Coronary artery (tissue), 2 donors: Measurements from ENCODE around the gene SH3BP5L.

Source experiments
- DNase-seq: peaks from one replicate; pipeline ENCODE4 v3.0.0-alpha.2; 2017; ENCODE audit warnings: low spot score
- H3K27ac ChIP-seq, 2 donors: fragments of 200-600 bp; sonication (generic); one replicate each; pipeline ENCODE4 v1.5.1; 2016 to 2019
- H3K4me3 ChIP-seq: fragments of 200-600 bp; sonication (generic); 2 replicates; pipeline ENCODE4 v1.5.1; 2016; ENCODE audit warnings: mild to moderate bottlenecking, moderate library complexity
- TF ChIP-seq, protein P1 (sequence below): fragments of 200-600 bp; sonication (generic); IDR thresholded peaks from one replicate; pipeline ENCODE4 v1.5.1; 2019; ENCODE audit warnings: antibody characterized with exemption

Gene SH3BP5L

GRCh38 chr1:248857201-248857600 lies 31.5 kb upstream of the SH3BP5L start:
- peak overlapping the region; percentile 78 for H3K4me3 ChIP-seq
- TF ChIP-seq, protein P1, sequence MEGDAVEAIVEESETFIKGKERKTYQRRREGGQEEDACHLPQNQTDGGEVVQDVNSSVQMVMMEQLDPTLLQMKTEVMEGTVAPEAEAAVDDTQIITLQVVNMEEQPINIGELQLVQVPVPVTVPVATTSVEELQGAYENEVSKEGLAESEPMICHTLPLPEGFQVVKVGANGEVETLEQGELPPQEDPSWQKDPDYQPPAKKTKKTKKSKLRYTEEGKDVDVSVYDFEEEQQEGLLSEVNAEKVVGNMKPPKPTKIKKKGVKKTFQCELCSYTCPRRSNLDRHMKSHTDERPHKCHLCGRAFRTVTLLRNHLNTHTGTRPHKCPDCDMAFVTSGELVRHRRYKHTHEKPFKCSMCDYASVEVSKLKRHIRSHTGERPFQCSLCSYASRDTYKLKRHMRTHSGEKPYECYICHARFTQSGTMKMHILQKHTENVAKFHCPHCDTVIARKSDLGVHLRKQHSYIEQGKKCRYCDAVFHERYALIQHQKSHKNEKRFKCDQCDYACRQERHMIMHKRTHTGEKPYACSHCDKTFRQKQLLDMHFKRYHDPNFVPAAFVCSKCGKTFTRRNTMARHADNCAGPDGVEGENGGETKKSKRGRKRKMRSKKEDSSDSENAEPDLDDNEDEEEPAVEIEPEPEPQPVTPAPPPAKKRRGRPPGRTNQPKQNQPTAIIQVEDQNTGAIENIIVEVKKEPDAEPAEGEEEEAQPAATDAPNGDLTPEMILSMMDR: no peak
- no peak overlapping the region for H3K27ac ChIP-seq
- DNase-seq: no peak

DNA sequence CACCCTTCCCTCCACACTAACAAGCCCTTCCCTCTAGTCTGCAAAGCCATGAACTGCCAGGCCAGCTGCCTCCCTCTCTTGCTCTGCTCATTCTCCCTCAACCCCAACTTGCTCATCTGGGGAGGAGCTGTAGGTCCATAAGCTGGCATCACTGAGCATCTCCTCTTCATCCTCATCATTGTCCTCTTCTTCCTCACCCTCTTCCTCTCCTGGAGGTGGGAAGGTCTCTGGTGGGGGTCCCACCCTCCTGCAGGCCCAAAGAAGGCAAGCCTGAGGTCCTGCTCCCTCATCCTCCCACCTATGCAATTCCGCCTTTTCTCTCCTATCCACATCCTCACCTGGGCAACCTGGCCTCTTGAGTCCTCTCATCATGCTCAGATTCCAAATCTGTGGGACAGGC lies 30.5 kb upstream of the SH3BP5L start:
- no peak for DNase-seq
- TF ChIP-seq, protein P1: no peak
- H3K4me3 ChIP-seq: no peak overlapping the region
- H3K27ac ChIP-seq: no peak overlapping the region

- Histone ChIP-seq H3K4me3 (no peak overlapping the region), H3K27ac (no peak overlapping the region)
- TF ChIP-seq, protein P1: no peak
- no peak for DNase-seq
These were observed 29.9 kb upstream of the SH3BP5L start for GRCh38 chr1:248855580-248855979.

GRCh38 chr1:248853663-248854375 lies 28.1 kb upstream of the SH3BP5L start:
- TF ChIP-seq, protein P1: no peak
- Histone ChIP-seq H3K4me3 (no peak overlapping the region), H3K27ac (no peak overlapping the region)
- DNase-seq: no peak

- DNase-seq: no peak
- Histone ChIP-seq H3K27ac (no peak overlapping the region), H3K4me3 (no peak overlapping the region)
- TF ChIP-seq, protein P1: no peak
These were observed 27.0 kb upstream of the SH3BP5L start for GRCh38 chr1:248852481-248853405.

DNA sequence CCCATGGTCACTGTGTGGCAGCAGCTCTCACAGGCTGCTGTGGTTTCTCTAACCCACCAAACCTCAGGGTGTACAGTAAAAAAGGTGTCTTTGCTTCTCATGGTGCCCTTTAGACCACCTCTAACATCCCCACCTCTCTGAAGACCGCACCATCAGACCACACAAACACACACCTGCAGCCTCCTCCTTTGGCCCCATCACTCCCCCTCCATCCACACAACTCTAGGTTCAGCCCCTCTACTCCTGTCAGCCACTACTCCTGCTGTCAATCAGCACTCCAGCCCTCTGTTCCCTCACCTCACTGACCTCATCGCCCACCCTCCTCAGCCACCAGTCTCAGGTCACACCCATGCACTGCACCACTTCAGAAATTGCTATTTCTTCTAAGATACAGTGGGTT lies 25.7 kb upstream of the SH3BP5L start:
- Histone ChIP-seq H3K27ac (no peak overlapping the region), H3K4me3 (no peak overlapping the region)
- DNase-seq: no peak
- TF ChIP-seq, protein P1: no peak
